HEK293 (cell line): Measurements from ENCODE around the gene VPS11.

ENCODE experiments used
- CTCF ChIA-PET: fragments of 350-600 bp; formaldehyde crosslinking; extraction: SDS; loops from one replicate; lab custom pipeline; 2021; ENCODE audit warnings: antibody characterized with exemption; lab: Yijun Ruan, JAX
- POLR2A ChIA-PET: fragments of 300-600 bp; formaldehyde crosslinking; extraction: SDS; loops from one replicate; lab custom pipeline; 2020; ENCODE audit warnings: antibody characterized with exemption, inconsistent platforms; lab: Yijun Ruan, JAX
- H3K27ac ChIP-seq: fragments of 200-500 bp; sonication (Bioruptor generic); 2 replicates; pipeline ENCODE4 v1.5.1; 2014; ENCODE audit warnings: low read depth, low read length, control low read depth, inconsistent platforms; ENCODE audit errors: extremely low read depth
- H3K36me3 ChIP-seq, 2 experiments: fragments of 200-500 bp in 1 of 2; sonication (Bioruptor generic) in 1 of 2; 1 replicate in 1 of 2; 2 replicates in 1 of 2; pipeline ENCODE4 v1.5.1; 2014 to 2017; ENCODE audit warnings: inconsistent platforms in 2 of 2, low read length in 2 of 2; ENCODE audit not compliant: control insufficient read depth in 2 of 2, insufficient read depth in 1 of 2
- H3K4me1 ChIP-seq: fragments of 200-500 bp; sonication (Bioruptor generic); 2 replicates; pipeline ENCODE4 v1.5.1; 2014; ENCODE audit warnings: mild to moderate bottlenecking, low read length, inconsistent platforms; ENCODE audit not compliant: control insufficient read depth, insufficient read depth
- H3K4me3 ChIP-seq: 2 replicates; pipeline ENCODE4 v1.5.1; 2011; ENCODE audit warnings: low read depth, mild to moderate bottlenecking, control low read depth, low read length, moderate library complexity
- H3K9me3 ChIP-seq: fragments of 200-500 bp; sonication (Bioruptor generic); 2 replicates; pipeline ENCODE4 v1.5.1; 2014; ENCODE audit warnings: low read depth, low read length, inconsistent platforms; ENCODE audit not compliant: control insufficient read depth, insufficient read depth
- GLIS1 ChIP-seq: fragments of 450-650 bp; formaldehyde crosslinking; IDR thresholded peaks from 2 replicates; pipeline ENCODE4 v1.5.1; 2016; ENCODE audit warnings: missing biosample characterization, missing genetic modification characterization
- GLIS2 ChIP-seq: fragments of 450-650 bp; formaldehyde crosslinking; IDR thresholded peaks from 2 replicates; pipeline ENCODE4 v1.5.1; 2016; ENCODE audit warnings: missing biosample characterization, missing genetic modification characterization
- HOXC10 ChIP-seq: sonication (generic); formaldehyde crosslinking; IDR thresholded peaks from 2 replicates; pipeline ENCODE4 v1.8.1; 2023; ENCODE audit warnings: mild to moderate bottlenecking, missing genetic modification reagents
- KLF1 ChIP-seq: fragments of 450-650 bp; formaldehyde crosslinking; IDR thresholded peaks from 2 replicates; pipeline ENCODE4 v1.5.1; 2016; ENCODE audit warnings: missing biosample characterization, missing genetic modification characterization
- KLF8 ChIP-seq: fragments of 450-650 bp; formaldehyde crosslinking; IDR thresholded peaks from 2 replicates; pipeline ENCODE4 v1.5.1; 2016; ENCODE audit warnings: missing biosample characterization, missing genetic modification characterization
- MZF1 ChIP-seq: fragments of 450-650 bp; formaldehyde crosslinking; IDR thresholded peaks from 2 replicates; pipeline ENCODE4 v1.5.1; 2017; ENCODE audit warnings: missing biosample characterization, missing genetic modification characterization, borderline replicate concordance
- SCRT2 ChIP-seq: fragments of 450-650 bp; formaldehyde crosslinking; IDR thresholded peaks from 2 replicates; pipeline ENCODE4 v1.5.1; 2016; ENCODE audit warnings: missing biosample characterization, missing genetic modification characterization
- SP7 ChIP-seq: fragments of 450-650 bp; formaldehyde crosslinking; IDR thresholded peaks from 2 replicates; pipeline ENCODE4 v1.5.1; 2016; ENCODE audit warnings: missing biosample characterization, missing genetic modification characterization
- TCF7L2 ChIP-seq: IDR thresholded peaks from 2 replicates; pipeline ENCODE4 v1.6.1; 2011; ENCODE audit warnings: low read depth, mild to moderate bottlenecking, inconsistent platforms, low read length, moderate library complexity, borderline replicate concordance
- WT1 ChIP-seq: fragments of 450-650 bp; formaldehyde crosslinking; IDR thresholded peaks from 2 replicates; pipeline ENCODE4 v1.5.1; 2016; ENCODE audit warnings: missing biosample characterization, missing genetic modification characterization
- ZBTB17 ChIP-seq: fragments of 450-650 bp; formaldehyde crosslinking; IDR thresholded peaks from 2 replicates; pipeline ENCODE4 v1.5.1; 2016; ENCODE audit warnings: missing biosample characterization, missing genetic modification characterization
- ZIC2 ChIP-seq: fragments of 450-650 bp; formaldehyde crosslinking; IDR thresholded peaks from 2 replicates; pipeline ENCODE4 v1.5.1; 2016; ENCODE audit warnings: missing biosample characterization, missing genetic modification characterization
- ZNF114 ChIP-seq: fragments of 450-650 bp; formaldehyde crosslinking; IDR thresholded peaks from 2 replicates; pipeline ENCODE4 v1.5.0; 2017; ENCODE audit warnings: missing biosample characterization, missing genetic modification characterization
- ZNF121 ChIP-seq: fragments of 450-650 bp; formaldehyde crosslinking; IDR thresholded peaks from 2 replicates; pipeline ENCODE4 v1.5.1; 2016; ENCODE audit warnings: missing biosample characterization, missing genetic modification characterization
- ZNF157 ChIP-seq: fragments of 450-650 bp; formaldehyde crosslinking; IDR thresholded peaks from 2 replicates; pipeline ENCODE4 v1.5.1; 2016; ENCODE audit warnings: missing biosample characterization, missing genetic modification characterization
- ZNF23 ChIP-seq: fragments of 450-650 bp; formaldehyde crosslinking; IDR thresholded peaks from 2 replicates; pipeline ENCODE4 v1.5.1; 2016; ENCODE audit warnings: missing biosample characterization, missing genetic modification characterization, borderline replicate concordance
- ZNF335 ChIP-seq: fragments of 450-650 bp; formaldehyde crosslinking; conservative IDR thresholded peaks from 2 replicates; pipeline ENCODE4 v1.5.1; 2016; ENCODE audit warnings: missing biosample characterization, missing genetic modification characterization
- ZNF341 ChIP-seq: fragments of 450-650 bp; formaldehyde crosslinking; IDR thresholded peaks from 2 replicates; pipeline ENCODE4; 2016; ENCODE audit warnings: low read depth, missing biosample characterization, missing genetic modification characterization
- ZNF391 ChIP-seq: fragments of 450-650 bp; formaldehyde crosslinking; IDR thresholded peaks from 2 replicates; pipeline ENCODE4 v1.5.1; 2016; ENCODE audit warnings: low read depth, missing biosample characterization, missing genetic modification characterization, borderline replicate concordance
- ZNF600 ChIP-seq: fragments of 450-650 bp; formaldehyde crosslinking; IDR thresholded peaks from 2 replicates; pipeline ENCODE4 v1.5.1; 2016; ENCODE audit warnings: missing biosample characterization, missing genetic modification characterization
- ZNF623 ChIP-seq: fragments of 450-650 bp; formaldehyde crosslinking; IDR thresholded peaks from 2 replicates; pipeline ENCODE4 v1.5.1; 2016; ENCODE audit warnings: missing biosample characterization, missing genetic modification characterization
- ZNF624 ChIP-seq: fragments of 450-650 bp; formaldehyde crosslinking; IDR thresholded peaks from 2 replicates; pipeline ENCODE4 v1.5.1; 2017; ENCODE audit warnings: missing biosample characterization, missing genetic modification characterization
- ZNF654 ChIP-seq: fragments of 450-650 bp; formaldehyde crosslinking; IDR thresholded peaks from 2 replicates; pipeline ENCODE4 v1.5.1; 2016; ENCODE audit warnings: low read depth, missing biosample characterization, missing genetic modification characterization
- ZNF76 ChIP-seq: fragments of 450-650 bp; formaldehyde crosslinking; IDR thresholded peaks from 2 replicates; pipeline ENCODE4; 2016; ENCODE audit warnings: low read depth, missing biosample characterization, missing genetic modification characterization, borderline replicate concordance
- ZNF768 ChIP-seq: fragments of 450-650 bp; formaldehyde crosslinking; IDR thresholded peaks from 2 replicates; pipeline ENCODE4 v1.5.1; 2018; ENCODE audit warnings: missing biosample characterization, mild to moderate bottlenecking, missing genetic modification characterization
- ZNF792 ChIP-seq: fragments of 450-650 bp; formaldehyde crosslinking; IDR thresholded peaks from 2 replicates; pipeline ENCODE4 v1.5.1; 2016; ENCODE audit warnings: missing biosample characterization, missing genetic modification characterization
- TF ChIP-seq, protein P1 (sequence below): fragments of 450-650 bp; formaldehyde crosslinking; IDR thresholded peaks from 2 replicates; pipeline ENCODE4 v1.5.1; 2017; ENCODE audit warnings: missing biosample characterization, missing genetic modification characterization
- TF ChIP-seq, protein P2 (sequence below): fragments of 450-650 bp; formaldehyde crosslinking; IDR thresholded peaks from 2 replicates; pipeline ENCODE4 v1.5.1; 2016; ENCODE audit warnings: missing biosample characterization, missing genetic modification characterization
- TF ChIP-seq, protein P3 (sequence below): fragments of 450-650 bp; formaldehyde crosslinking; IDR thresholded peaks from 2 replicates; pipeline ENCODE4 v1.5.1; 2016; ENCODE audit warnings: missing biosample characterization, missing genetic modification characterization
- TF ChIP-seq, protein P4 (sequence below): fragments of 450-650 bp; formaldehyde crosslinking; IDR thresholded peaks from 2 replicates; pipeline ENCODE4 v1.5.1; 2016; ENCODE audit warnings: missing biosample characterization, missing genetic modification characterization

Gene VPS11

DNA sequence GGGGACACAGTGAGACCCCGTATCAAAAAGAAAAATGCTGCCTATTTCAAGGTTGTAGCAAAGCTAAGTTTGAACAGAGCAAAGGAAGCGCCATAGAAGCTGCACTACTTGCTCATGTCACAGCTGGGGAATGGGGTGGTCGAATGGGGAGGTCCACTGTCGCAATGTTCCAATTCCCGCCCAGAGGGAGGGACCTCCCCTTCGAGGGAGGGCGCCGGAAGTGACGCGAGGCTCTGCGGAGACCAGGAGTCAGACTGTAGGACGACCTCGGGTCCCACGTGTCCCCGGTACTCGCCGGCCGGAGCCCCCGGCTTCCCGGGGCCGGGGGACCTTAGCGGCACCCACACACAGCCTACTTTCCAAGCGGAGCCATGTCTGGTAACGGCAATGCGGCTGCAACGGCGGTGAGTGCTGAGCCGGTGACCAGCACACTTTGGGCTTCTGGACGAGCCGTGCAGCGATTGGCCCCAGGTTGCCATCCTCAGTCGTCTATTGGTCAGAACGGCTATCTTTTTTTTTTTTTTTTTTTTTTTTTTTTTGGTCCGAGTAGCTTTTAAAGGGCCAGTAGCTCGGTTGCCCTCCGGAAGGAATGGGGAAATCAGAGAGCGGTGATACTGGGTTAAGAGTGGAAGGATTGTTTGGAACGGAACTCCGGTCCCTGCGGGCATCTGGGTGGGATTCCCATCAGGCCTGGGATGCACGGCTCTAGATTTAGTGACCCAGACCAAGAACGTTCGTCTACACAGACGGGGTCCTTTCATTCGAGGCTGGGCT lies 17.2 kb downstream of the VPS11 start, which contains the start of gene HMBS:
Gene HMBS, plus strand, starts transcription at position 219 of the 774 bp plus-strand sequence. Its CDS starts 153 bp downstream, at position 372.
- ChIA-PET POLR2A (interaction anchor here (0.5 to 3.6 kb wide), 40 partner anchors 8 to 472 kb away, joined by 3 to 65 read pairs (median 4); partner anchors contain the start of genes BCL9L, C2CD2L, CBL and CENATAC), CTCF (interaction anchor here (0.5 to 1.6 kb wide), 7 partner anchors 19 to 271 kb away, joined by 3 to 5 read pairs (median 3); no protein-coding TSS in a partner anchor)
- peaks cover 0 to 47% of the 10 kb centered on the region in 2 experiments; a peak in 2 of 3 replicates for H3K36me3 ChIP-seq
- H3K9me3 ChIP-seq, result no peaks in the 10 kb centered on the region
- H3K4me3 ChIP-seq, result peak within 1 kb of the TSS; percentile 69
- 0 out of 2 replicates have a peak, but pooled peaks cover 3% of the 10 kb centered on the region for H3K4me1 ChIP-seq
- H3K27ac ChIP-seq, result peak within 1 kb of the TSS; percentile 6; the same call in 1 of the 2 replicates
- TF ChIP-seq WT1 (tag by site-specific recombination) (peak; percentile 70; the same call in 1 of the 2 replicates), ZNF76 (tag by site-specific recombination) (peak; percentile 27; the same call in 1 of the 2 replicates), ZBTB17 (tag by site-specific recombination) (peak; percentile 42; the same call in 1 of the 2 replicates), HOXC10 (CRISPR knock-in tag) (no peak), ZNF121 (no peak), ZNF792 (tag by site-specific recombination) (no peak), ZNF23 (no peak), ZNF341 (peak; percentile 45; the same call in 1 of the 2 replicates), GLIS1 (peak; percentile 93), ZNF768 (tag by site-specific recombination) (no peak), TCF7L2 (no peak), ZNF600 (tag by site-specific recombination) (no peak), KLF1 (tag by site-specific recombination) (no peak), ZNF623 (tag by site-specific recombination) (0 out of 2 replicates have a peak, but pooled peaks have one; percentile 10), ZNF624 (tag by site-specific recombination) (no peak), MZF1 (peak; percentile 91), ZNF335 (tag by site-specific recombination) (peak; percentile 90), SP7 (peak; percentile 51; the same call in 1 of the 2 replicates), ZNF654 (no peak), ZIC2 (tag by site-specific recombination) (peak; percentile 32; the same call in 1 of the 2 replicates), GLIS2 (peak; percentile 93), KLF8 (tag by site-specific recombination) (0 out of 2 replicates have a peak, but pooled peaks have one; percentile 32), ZNF391 (tag by site-specific recombination) (no peak), ZNF157 (tag by site-specific recombination) (no peak), ZNF114 (tag by site-specific recombination) (no peak), SCRT2 (tag by site-specific recombination) (no peak)
- TF ChIP-seq, protein P1, sequence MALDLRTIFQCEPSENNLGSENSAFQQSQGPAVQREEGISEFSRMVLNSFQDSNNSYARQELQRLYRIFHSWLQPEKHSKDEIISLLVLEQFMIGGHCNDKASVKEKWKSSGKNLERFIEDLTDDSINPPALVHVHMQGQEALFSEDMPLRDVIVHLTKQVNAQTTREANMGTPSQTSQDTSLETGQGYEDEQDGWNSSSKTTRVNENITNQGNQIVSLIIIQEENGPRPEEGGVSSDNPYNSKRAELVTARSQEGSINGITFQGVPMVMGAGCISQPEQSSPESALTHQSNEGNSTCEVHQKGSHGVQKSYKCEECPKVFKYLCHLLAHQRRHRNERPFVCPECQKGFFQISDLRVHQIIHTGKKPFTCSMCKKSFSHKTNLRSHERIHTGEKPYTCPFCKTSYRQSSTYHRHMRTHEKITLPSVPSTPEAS (tag by site-specific recombination), result 0 out of 2 replicates have a peak, but pooled peaks have one; percentile 11
- TF ChIP-seq, protein P2, sequence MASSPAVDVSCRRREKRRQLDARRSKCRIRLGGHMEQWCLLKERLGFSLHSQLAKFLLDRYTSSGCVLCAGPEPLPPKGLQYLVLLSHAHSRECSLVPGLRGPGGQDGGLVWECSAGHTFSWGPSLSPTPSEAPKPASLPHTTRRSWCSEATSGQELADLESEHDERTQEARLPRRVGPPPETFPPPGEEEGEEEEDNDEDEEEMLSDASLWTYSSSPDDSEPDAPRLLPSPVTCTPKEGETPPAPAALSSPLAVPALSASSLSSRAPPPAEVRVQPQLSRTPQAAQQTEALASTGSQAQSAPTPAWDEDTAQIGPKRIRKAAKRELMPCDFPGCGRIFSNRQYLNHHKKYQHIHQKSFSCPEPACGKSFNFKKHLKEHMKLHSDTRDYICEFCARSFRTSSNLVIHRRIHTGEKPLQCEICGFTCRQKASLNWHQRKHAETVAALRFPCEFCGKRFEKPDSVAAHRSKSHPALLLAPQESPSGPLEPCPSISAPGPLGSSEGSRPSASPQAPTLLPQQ (tag by site-specific recombination), result 0 out of 2 replicates have a peak, but pooled peaks have one; percentile 17
- TF ChIP-seq, protein P3, sequence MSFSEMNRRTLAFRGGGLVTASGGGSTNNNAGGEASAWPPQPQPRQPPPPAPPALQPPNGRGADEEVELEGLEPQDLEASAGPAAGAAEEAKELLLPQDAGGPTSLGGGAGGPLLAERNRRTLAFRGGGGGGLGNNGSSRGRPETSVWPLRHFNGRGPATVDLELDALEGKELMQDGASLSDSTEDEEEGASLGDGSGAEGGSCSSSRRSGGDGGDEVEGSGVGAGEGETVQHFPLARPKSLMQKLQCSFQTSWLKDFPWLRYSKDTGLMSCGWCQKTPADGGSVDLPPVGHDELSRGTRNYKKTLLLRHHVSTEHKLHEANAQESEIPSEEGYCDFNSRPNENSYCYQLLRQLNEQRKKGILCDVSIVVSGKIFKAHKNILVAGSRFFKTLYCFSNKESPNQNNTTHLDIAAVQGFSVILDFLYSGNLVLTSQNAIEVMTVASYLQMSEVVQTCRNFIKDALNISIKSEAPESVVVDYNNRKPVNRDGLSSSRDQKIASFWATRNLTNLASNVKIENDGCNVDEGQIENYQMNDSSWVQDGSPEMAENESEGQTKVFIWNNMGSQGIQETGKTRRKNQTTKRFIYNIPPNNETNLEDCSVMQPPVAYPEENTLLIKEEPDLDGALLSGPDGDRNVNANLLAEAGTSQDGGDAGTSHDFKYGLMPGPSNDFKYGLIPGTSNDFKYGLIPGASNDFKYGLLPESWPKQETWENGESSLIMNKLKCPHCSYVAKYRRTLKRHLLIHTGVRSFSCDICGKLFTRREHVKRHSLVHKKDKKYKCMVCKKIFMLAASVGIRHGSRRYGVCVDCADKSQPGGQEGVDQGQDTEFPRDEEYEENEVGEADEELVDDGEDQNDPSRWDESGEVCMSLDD, result peak; percentile 78
- TF ChIP-seq, protein P4, sequence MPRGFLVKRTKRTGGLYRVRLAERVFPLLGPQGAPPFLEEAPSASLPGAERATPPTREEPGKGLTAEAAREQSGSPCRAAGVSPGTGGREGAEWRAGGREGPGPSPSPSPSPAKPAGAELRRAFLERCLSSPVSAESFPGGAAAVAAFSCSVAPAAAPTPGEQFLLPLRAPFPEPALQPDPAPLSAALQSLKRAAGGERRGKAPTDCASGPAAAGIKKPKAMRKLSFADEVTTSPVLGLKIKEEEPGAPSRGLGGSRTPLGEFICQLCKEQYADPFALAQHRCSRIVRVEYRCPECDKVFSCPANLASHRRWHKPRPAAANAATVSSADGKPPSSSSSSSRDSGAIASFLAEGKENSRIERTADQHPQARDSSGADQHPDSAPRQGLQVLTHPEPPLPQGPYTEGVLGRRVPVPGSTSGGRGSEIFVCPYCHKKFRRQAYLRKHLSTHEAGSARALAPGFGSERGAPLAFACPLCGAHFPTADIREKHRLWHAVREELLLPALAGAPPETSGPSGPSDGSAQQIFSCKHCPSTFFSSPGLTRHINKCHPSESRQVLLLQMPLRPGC (tag by site-specific recombination), result peak; percentile 93
